GM21786 (cell line): ENCODE results near the gene DNAJC28.
A peak's percentile ranks its signal among the peaks of the same experiment; 100 is the strongest.
"Not testable (repeated sequence)": the region's sequence is repeated elsewhere in the genome, so short reads cannot be mapped to it uniquely, and the experiment has no call there.

ENCODE experiments used
- ATAC-seq: cut with Tn5 transposase; IDR thresholded peaks from one replicate; pipeline ENCODE4 v1.9.1; 2021; ENCODE audit not compliant: unreplicated experiment

The DNAJC28 gene

GRCh38 chr21:33481314-33481943 is 10.1 kb downstream of the DNAJC28 start:
- no peak for ATAC-seq

GRCh38 chr21:33480481-33481103 is 10.9 kb downstream of the DNAJC28 start:
- no peak for ATAC-seq

- peak; percentile 87 for ATAC-seq
These were observed 11.6 kb downstream of the DNAJC28 start, which contains the start of gene TMEM50B for GRCh38 chr21:33479679-33480480. Gene TMEM50B, minus strand, starts transcription at chr21:33479974. Its CDS starts 11,089 bp downstream, at chr21:33468885.

- ATAC-seq = peak; percentile 25
These were observed 12.4 kb downstream of the DNAJC28 start for GRCh38 chr21:33478935-33479678.

GRCh38 chr21:33478182-33478581 is 13.3 kb downstream of the DNAJC28 start:
- no peak for ATAC-seq

- no peak for ATAC-seq
These were observed 14.4 kb downstream of the DNAJC28 start for GRCh38 chr21:33477066-33477465.

GRCh38 chr21:33473344-33473743 is 18.2 kb downstream of the DNAJC28 start:
- no peak for ATAC-seq

GRCh38 chr21:33470701-33471100 is 20.8 kb downstream of the DNAJC28 start:
- no peak for ATAC-seq

- not testable (repeated sequence) for ATAC-seq
These were observed 22.3 kb downstream of the DNAJC28 start for GRCh38 chr21:33469183-33469582.

- ATAC-seq = no peak
These were observed 29.8 kb downstream of the DNAJC28 start for GRCh38 chr21:33461538-33462250.

- no peak for ATAC-seq
These were observed 32.7 kb downstream of the DNAJC28 start for GRCh38 chr21:33458861-33459260.

- no peak for ATAC-seq
These were observed 35.6 kb downstream of the DNAJC28 start for GRCh38 chr21:33455686-33456446.

GRCh38 chr21:33452362-33452761 is 39.2 kb downstream of the DNAJC28 start:
- no peak for ATAC-seq

- no peak for ATAC-seq
These were observed 39.9 kb downstream of the DNAJC28 start for GRCh38 chr21:33451634-33452071.

GRCh38 chr21:33449616-33450015 is 41.9 kb downstream of the DNAJC28 start:
- no peak for ATAC-seq

GRCh38 chr21:33446620-33447019 is 44.9 kb downstream of the DNAJC28 start:
- not testable (repeated sequence) for ATAC-seq

GRCh38 chr21:33444499-33444898 is 47.0 kb downstream of the DNAJC28 start:
- no peak for ATAC-seq

- no peak for ATAC-seq
These were observed 48.3 kb downstream of the DNAJC28 start for GRCh38 chr21:33443194-33443593.
